Sigmoid colon (tissue), 7 donors: Measurements from ENCODE around the gene CD300H. TPM values are rescaled to one million over a fixed set of nuclear protein-coding genes. Genes with fewer than 3 reads are reported as not detected.

Source experiments
- DNase-seq: peaks from one replicate; pipeline ENCODE4 v3.0.0-alpha.2; 2019
- H3K27ac ChIP-seq, 4 donors: fragments of 200-600 bp; sonication (generic); one replicate each; pipeline ENCODE4 v1.5.1; 2016 to 2019; ENCODE audit warnings: mild to moderate bottlenecking in 1 of 4
- H3K27me3 ChIP-seq, 3 donors: fragments of 200-600 bp; sonication (generic); one replicate each; pipeline ENCODE4 v1.5.1; 2019; ENCODE audit warnings: mild to moderate bottlenecking in 1 of 3
- H3K36me3 ChIP-seq, 4 donors: fragments of 200-600 bp; sonication (generic); one replicate each; pipeline ENCODE4 v1.5.1; 2016 to 2019
- H3K4me1 ChIP-seq, 4 donors: fragments of 200-600 bp; sonication (generic); one replicate each; pipeline ENCODE4 v1.5.1; 2017 to 2019
- H3K4me3 ChIP-seq, 4 donors: fragments of 200-600 bp; sonication (generic); one replicate each; pipeline ENCODE4 v1.5.1; 2017 to 2019; ENCODE audit warnings: mild to moderate bottlenecking in 2 of 4, moderate library complexity in 1 of 4
- H3K9me3 ChIP-seq, 4 donors: fragments of 200-600 bp in 3 of 4; sonication (generic) in 3 of 4; one replicate each; pipeline versions ENCODE4 v1.5.1 to v1.6.1; 2013 to 2019
- CTCF ChIP-seq, 4 experiments: fragments of 450-650 bp in 3 of 4; fragments of 200-600 bp in 1 of 4; IDR thresholded peaks; one replicate each; pipeline ENCODE4 v1.5.1; 2016 to 2019; ENCODE audit warnings: antibody characterized with exemption in 4 of 4, mild to moderate bottlenecking in 3 of 4, moderate library complexity in 2 of 4
- EP300 ChIP-seq, 4 donors: sonication (generic); formaldehyde crosslinking; IDR thresholded peaks; one replicate each; pipeline ENCODE4 v1.6.1; 2017; ENCODE audit warnings: antibody characterized with exemption in 4 of 4
- POLR2A ChIP-seq, 2 donors: fragments of 450-650 bp; IDR thresholded peaks; one replicate each; pipeline ENCODE4 v1.6.1; 2016; ENCODE audit warnings: antibody characterized with exemption in 2 of 2, mild to moderate bottlenecking in 2 of 2, moderate library complexity in 2 of 2
- POLR2AphosphoS5 ChIP-seq, 4 donors: sonication (generic); formaldehyde crosslinking; IDR thresholded peaks; one replicate each; pipeline ENCODE4 v1.6.1; 2017; ENCODE audit warnings: antibody characterized with exemption in 4 of 4
- WGBS, 2 donors: extraction: QIAGEN DNeasy Blood & Tissue Kit; methylation state at CpG; one replicate each; pipeline ENCODE4 v1.1.7; 2013; 5-methylcytosine and 5-hydroxymethylcytosine counted together
- intact Hi-C: fragments of 100-400 bp; cut with DNase I; formaldehyde crosslinking; loops from one replicate; pipeline ENCODE4 v1.15.1; 2023
- polyA plus RNA-seq, 3 donors: library from polyadenylated mRNA; stranded (reverse); fragments of 200-250 nt; gene quantifications; one replicate each; pipeline ENCODE4 v1.2.3, GENCODE V29; 2013
- total RNA-seq, 4 donors: library from RNA; depleted of rRNA; stranded (reverse); fragments of >200 nt; gene quantifications; one replicate each; pipeline ENCODE4 v1.1.0, GENCODE V29; 2016
- donor health status: healthy with polysubstance abuse.
- donor health status: Bipolar disorder and iron deficiency.
- donor health status: healthy.

The CD300H gene
- total and polyA plus RNA-seq, 7 donors: 0.20 TPM; not detected in 6

DNA sequence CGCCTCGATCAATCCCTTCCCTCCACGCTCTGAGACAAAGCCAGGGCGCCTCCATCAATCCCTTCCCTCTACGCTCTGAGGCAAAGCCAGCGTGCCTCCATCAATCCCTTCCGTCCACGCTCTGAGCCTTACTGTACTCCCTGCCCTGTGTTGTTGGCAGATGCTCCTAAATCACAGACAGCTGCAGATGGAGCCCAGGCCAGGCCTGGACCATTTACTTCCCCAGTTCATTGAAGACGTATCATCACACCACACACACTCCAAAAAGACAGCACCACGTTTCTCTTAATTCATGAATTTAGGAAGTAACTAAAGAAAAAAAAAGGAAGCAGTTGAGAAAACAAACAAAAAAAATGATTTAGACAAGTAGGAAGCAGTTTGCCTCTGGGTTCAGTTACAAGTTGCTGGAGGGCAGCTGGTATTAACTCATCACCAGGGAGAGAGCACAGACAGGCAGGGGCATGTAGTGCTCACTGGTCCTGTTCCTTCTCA lies 32.2 kb upstream of the CD300H start:
- Histone ChIP-seq H3K4me1 (peaks cover 0 to under 1% (median under 1%) of the 10 kb centered on the region in 4 donors), H3K9me3 (no peaks in the 10 kb centered on the region), H3K27ac (no peak overlapping the region), H3K36me3 (no peaks in the 10 kb centered on the region), H3K4me3 (no peak overlapping the region), H3K27me3 (no peaks in the 10 kb centered on the region)
- WGBS, 2 donors: 44 to 60% methylated on average over 10 of the region's 10 CpGs
- intact Hi-C loops: no loop called here
- TF ChIP-seq POLR2AphosphoS5 (IDR thresholded peaks at IDR 0.05) (no peak), CTCF (IDR thresholded peaks at IDR 0.05) (no peak), POLR2A (IDR thresholded peaks at IDR 0.05) (no peak), EP300 (IDR thresholded peaks at IDR 0.05) (no peak)
- no peak for DNase-seq

DNA sequence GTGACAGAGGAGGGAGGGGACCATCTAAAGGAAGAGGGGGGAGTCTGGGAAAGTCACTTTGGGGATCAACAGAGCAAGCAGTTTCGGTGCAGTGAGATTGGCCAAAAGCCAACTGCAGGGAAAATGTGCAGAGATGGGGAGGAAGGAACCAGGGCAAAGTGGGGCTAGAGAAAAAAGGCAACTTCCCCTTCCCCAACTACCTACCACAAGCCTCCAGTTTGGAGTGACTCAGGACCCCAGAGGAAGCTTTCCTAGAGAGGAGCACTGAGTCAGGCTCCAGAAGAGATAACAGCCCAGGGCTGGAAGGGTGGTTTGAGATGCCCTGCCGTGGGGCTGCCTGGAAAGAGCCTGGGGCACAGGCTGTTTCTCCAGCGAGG lies 31.7 kb upstream of the CD300H start:
- 18 to 21% methylated on average over 3 of the region's 3 CpGs for WGBS, 2 donors
- H3K27me3 ChIP-seq: no peaks in the 10 kb centered on the region
- H3K4me1 ChIP-seq: no peaks in the 10 kb centered on the region
- no peak overlapping the region for H3K27ac ChIP-seq
- intact Hi-C loops: no loop called here
- TF ChIP-seq POLR2A (IDR thresholded peaks at IDR 0.05): no peak
- no peak for TF ChIP-seq POLR2AphosphoS5 (IDR thresholded peaks at IDR 0.05)
- TF ChIP-seq EP300 (IDR thresholded peaks at IDR 0.05): no peak
- no peak for TF ChIP-seq CTCF (IDR thresholded peaks at IDR 0.05)
- H3K36me3 ChIP-seq: no peaks in the 10 kb centered on the region
- H3K4me3 ChIP-seq: no peak overlapping the region
- no peak for DNase-seq
- no peaks in the 10 kb centered on the region for H3K9me3 ChIP-seq

DNA sequence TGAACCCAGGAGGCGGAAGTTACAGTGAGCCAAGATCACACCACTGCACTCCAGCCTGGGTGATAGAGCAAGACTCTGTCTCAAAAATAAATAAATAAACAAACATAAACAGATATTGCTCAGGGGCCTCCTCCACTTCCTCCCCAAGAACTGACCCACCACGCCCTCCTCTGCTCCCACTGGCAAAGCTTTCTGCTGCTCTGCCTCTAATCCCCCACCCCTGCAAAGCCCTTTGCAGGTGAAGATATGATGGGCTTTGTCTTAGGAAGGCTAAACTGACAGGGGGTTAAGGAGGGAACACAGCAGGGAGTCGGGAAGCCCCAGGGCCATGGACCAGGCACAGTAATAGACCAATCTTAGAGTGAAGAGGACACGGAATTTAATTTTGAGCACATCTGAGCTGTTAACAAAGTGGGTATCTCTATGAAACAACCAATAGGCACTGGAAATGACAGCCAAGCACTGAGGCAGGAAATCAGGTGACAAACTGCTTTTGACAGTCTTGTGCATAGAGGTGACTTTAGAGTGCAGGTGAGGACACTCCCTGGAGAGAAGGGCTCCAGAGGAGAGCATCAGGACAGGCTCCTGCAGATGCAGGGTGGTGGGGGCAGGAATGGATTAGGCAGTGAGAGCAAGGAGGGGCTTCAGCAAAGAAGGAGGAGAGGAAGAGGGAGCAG lies 31.2 kb upstream of the CD300H start:
- H3K27me3 ChIP-seq: no peaks in the 10 kb centered on the region
- WGBS, 2 donors: 69 to 77% methylated on average over 4 of the region's 4 CpGs
- H3K4me3 ChIP-seq: no peak overlapping the region
- H3K27ac ChIP-seq: no peak overlapping the region
- no peak for TF ChIP-seq EP300 (IDR thresholded peaks at IDR 0.05)
- no peak for TF ChIP-seq POLR2A (IDR thresholded peaks at IDR 0.05)
- no peak for TF ChIP-seq POLR2AphosphoS5 (IDR thresholded peaks at IDR 0.05)
- TF ChIP-seq CTCF (IDR thresholded peaks at IDR 0.05): no peak
- no peak for DNase-seq
- H3K4me1 ChIP-seq: no peaks in the 10 kb centered on the region
- no peaks in the 10 kb centered on the region for H3K36me3 ChIP-seq
- intact Hi-C loops: no loop called here
- H3K9me3 ChIP-seq: no peaks in the 10 kb centered on the region

- no peak for TF ChIP-seq CTCF (IDR thresholded peaks at IDR 0.05)
- TF ChIP-seq POLR2AphosphoS5 (IDR thresholded peaks at IDR 0.05): no peak
- no peak for TF ChIP-seq EP300 (IDR thresholded peaks at IDR 0.05)
- TF ChIP-seq POLR2A (IDR thresholded peaks at IDR 0.05): no peak
- Histone ChIP-seq H3K27me3 (no peaks in the 10 kb centered on the region), H3K9me3 (no peaks in the 10 kb centered on the region), H3K4me3 (no peak overlapping the region), H3K4me1 (no peaks in the 10 kb centered on the region), H3K36me3 (no peaks in the 10 kb centered on the region), H3K27ac (no peak overlapping the region)
- DNase-seq: no peak
- WGBS, 2 donors: 71 to 76% methylated on average over 8 of the region's 8 CpGs
- intact Hi-C loops: no loop called here
These were observed 29.9 kb upstream of the CD300H start for GRCh38 chr17:74597069-74597790.
